Lower leg skin (tissue), 3 donors: ENCODE measurements around the gene TGFBR3.

Source experiments
- POLR2A ChIP-seq, 2 donors: fragments of 450-650 bp; IDR thresholded peaks; one replicate each; pipeline ENCODE4 v1.6.1; 2016 to 2017; ENCODE audit warnings: antibody characterized with exemption in 2 of 2, mild to moderate bottlenecking in 1 of 2, moderate library complexity in 1 of 2
- TF ChIP-seq, protein P1 (sequence below), 3 donors: fragments of 450-650 bp; IDR thresholded peaks; one replicate each; pipeline ENCODE4 v1.5.1; 2016; ENCODE audit warnings: antibody characterized with exemption in 3 of 3, mild to moderate bottlenecking in 3 of 3, moderate library complexity in 2 of 3

DNA sequence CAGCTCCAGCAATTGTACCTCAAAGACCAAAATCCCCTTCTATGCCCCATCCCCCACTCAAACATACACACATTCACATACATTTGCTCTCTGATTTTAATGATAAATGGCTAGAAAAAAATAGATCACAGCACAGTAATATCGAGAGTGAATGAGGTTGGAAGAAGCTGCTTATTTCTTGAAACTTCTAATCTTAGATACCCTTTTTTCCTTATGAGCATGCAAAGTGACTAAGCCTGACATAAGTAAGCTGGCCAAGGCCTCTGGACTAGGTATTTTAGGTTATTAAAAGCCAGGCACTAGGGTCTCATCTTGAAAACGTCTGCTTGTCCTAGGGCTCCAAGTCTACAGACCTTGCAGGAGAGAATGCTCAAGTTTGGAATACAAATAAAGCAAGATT is 133.6 kb downstream of the TGFBR3 start:
- TF ChIP-seq POLR2A (IDR thresholded peaks at IDR 0.05), result no peak
- TF ChIP-seq, protein P1, sequence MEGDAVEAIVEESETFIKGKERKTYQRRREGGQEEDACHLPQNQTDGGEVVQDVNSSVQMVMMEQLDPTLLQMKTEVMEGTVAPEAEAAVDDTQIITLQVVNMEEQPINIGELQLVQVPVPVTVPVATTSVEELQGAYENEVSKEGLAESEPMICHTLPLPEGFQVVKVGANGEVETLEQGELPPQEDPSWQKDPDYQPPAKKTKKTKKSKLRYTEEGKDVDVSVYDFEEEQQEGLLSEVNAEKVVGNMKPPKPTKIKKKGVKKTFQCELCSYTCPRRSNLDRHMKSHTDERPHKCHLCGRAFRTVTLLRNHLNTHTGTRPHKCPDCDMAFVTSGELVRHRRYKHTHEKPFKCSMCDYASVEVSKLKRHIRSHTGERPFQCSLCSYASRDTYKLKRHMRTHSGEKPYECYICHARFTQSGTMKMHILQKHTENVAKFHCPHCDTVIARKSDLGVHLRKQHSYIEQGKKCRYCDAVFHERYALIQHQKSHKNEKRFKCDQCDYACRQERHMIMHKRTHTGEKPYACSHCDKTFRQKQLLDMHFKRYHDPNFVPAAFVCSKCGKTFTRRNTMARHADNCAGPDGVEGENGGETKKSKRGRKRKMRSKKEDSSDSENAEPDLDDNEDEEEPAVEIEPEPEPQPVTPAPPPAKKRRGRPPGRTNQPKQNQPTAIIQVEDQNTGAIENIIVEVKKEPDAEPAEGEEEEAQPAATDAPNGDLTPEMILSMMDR (IDR thresholded peaks at IDR 0.05), result no peak
